GM18505 (cell line): Measurements from ENCODE around the gene FCMR.

ENCODE experiments used
- ATAC-seq: cut with Tn5 transposase; IDR thresholded peaks from one replicate; pipeline ENCODE4 v1.9.1; 2021; ENCODE audit not compliant: unreplicated experiment
- POLR2A ChIP-seq: IDR thresholded peaks from 4 replicates; pipeline ENCODE4 v1.6.1; 2011; ENCODE audit warnings: borderline replicate concordance; ENCODE audit not compliant: insufficient read depth, insufficient read length; ENCODE audit errors: extremely low read depth

The FCMR gene

DNA sequence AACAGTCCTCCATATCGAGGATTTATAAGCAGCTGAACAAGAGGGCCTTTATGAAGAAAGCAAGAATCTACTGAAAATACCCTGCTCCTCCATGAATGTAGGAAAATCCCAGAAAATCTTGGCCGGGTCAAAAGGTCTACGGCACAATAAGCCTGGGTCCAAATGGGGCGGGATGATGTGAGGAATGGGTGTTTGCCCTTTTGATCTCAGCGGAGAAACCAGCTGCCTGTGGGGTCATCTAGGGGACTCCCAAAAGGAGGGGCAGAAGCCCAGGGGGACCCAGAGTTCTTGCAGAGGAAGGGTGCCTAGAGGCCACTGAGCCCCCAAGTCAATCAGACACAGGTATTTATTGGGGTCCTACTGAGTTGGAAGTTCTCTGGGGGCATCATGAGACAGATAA, 35.9 kb upstream of the FCMR start:
- ATAC-seq: no peak

GRCh38 chr1:206955476-206956451, 34.0 kb upstream of the FCMR start:
- no peak for ATAC-seq
- no peak for TF ChIP-seq POLR2A

More for the DNA sequence above, 35.9 kb upstream of the FCMR start:
- TF ChIP-seq POLR2A: no peak

GRCh38 chr1:206954459-206955342, 33.0 kb upstream of the FCMR start:
- ATAC-seq: no peak

DNA sequence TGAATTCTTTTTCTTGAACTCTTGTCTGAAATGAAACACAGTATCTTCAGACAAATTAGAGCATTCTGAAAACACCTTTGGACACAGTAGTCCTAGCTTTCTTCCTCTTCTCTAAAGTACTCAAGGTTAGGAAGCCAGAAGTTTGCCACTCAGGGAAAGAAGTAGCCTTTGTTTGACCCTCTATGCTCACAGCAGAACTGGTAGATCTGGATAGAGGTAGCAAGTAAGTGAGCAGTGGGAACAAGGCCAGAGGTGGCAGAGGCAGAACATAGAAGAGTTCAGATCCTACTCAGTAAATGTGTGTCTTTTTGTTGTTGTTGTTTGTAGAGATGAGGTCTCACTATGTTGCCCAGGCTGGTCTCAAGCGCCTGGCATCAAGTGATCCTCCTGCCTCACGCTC, 31.9 kb upstream of the FCMR start:
- TF ChIP-seq POLR2A: no peak
- no peak for ATAC-seq

More at GRCh38 chr1:206954459-206955342, 33.0 kb upstream of the FCMR start:
- TF ChIP-seq POLR2A: no peak

- ATAC-seq: no peak
- no peak for TF ChIP-seq POLR2A
These were observed 31.4 kb upstream of the FCMR start for GRCh38 chr1:206953126-206953525.

GRCh38 chr1:206952171-206952570, 30.4 kb upstream of the FCMR start:
- no peak for ATAC-seq
- TF ChIP-seq POLR2A: no peak

DNA sequence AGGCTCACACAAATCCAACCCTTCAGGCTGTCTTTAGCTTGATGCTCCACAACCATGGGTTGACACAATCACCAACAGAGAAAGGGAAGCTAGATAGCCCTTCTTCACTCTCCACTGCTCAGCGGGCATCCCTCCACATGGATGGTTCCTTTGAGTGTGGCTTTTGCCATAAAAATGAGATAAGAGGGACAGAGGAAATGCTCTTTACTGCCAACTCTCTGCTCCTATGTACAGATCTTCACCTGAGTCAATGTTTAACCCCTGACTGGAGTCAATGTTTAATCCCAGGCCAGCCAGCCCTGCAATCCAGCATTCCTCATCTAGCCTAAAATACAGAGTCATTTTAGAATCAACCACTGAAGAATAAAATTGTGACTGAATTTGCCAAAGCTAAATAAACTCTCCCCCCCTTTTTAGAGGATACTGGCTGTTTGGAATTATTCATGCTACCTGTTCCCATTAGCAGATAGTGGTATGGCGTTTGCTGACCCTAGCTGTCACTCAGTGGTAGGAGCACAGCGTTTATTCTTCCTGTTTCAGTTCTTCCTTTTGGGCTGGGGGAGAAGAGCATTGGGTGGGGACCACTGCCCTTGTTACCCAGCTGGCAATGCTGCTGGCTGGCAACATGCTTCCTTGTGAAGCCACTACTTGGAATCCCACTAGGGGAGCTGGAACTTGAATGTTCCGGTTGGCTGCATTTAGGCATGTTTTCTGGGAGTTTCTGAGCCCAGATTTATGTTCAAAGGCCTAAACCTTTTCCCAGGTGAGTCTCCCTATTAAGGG, 29.8 kb upstream of the FCMR start:
- no peak for ATAC-seq

GRCh38 chr1:206949641-206950040, 27.9 kb upstream of the FCMR start:
- no peak for ATAC-seq
- no peak for TF ChIP-seq POLR2A

More for the DNA sequence above, 29.8 kb upstream of the FCMR start:
- no peak for TF ChIP-seq POLR2A

GRCh38 chr1:206949208-206949607, 27.5 kb upstream of the FCMR start:
- no peak for ATAC-seq
- no peak for TF ChIP-seq POLR2A

DNA sequence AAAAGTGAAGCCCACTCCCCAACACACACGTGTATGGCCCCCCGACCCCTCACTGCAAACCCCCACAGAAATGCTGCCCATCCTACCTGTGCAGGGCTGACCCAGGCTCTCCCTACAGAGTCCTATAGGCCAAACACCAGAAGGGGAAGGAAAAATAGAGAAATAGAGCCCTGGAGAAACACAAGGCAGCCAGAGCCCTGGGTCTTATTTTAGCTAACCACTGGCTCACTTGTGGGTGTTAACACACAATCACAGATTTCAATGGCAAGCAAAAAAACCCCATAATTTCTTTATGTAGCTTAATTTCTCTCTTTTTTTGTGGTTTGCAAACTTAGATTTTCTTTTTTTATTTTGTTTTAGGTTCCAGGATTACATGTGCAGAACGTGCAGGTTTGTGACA, 25.5 kb upstream of the FCMR start:
- no peak for ATAC-seq
- TF ChIP-seq POLR2A: no peak

DNA sequence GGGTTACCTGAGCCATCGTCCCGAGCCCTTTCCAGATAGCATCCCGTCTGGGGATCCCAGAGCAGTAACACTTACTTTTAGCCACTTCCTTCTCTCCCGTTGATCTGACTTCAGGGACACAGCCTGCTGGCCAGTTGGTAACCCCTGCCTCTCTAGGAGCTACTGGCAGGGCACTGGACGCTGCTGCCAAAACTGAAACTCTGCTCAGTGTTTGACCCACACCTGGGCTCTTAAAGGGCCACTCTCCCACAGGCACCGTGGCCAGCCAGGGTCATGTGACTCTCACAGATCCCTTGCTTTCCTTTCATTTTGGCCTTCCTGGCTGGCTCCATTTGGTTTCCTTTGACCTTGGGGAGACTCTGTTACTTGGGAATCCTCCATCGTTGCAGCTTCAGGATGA, 24.5 kb upstream of the FCMR start, which contains the start of gene PIGR:
TSS of gene PIGR (minus strand) at position 206 of the 400 bp plus-strand sequence. CDS start 5,935 bp downstream, outside the sequence.
- no peak for ATAC-seq

GRCh38 chr1:206945779-206946178, 24.0 kb upstream of the FCMR start:
- TF ChIP-seq POLR2A: no peak
- no peak for ATAC-seq

More for the DNA sequence above, 24.5 kb upstream of the FCMR start, which contains the start of gene PIGR:
- TF ChIP-seq POLR2A: no peak

DNA sequence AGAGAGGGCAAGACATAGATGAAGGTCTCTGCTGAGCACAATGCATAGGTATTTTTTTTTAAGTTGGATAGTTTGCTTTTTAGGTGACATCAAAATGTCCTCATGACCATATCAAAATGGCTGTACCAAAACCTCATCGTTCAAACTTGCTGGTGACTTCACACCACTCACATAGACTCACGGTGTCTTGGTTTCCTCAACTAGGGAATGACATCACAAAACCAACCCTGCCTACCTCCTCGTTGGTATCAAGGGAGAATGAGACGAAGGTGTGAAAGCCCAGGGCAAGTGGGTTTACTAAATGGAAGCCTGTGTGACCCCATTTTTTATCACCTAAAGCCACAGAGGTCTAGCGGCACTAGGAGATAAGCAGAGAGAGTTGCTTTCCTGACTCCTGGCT, 23.0 kb upstream of the FCMR start:
- no peak for ATAC-seq
- TF ChIP-seq POLR2A: no peak

GRCh38 chr1:206941766-206942418, 20.2 kb upstream of the FCMR start:
- ATAC-seq: no peak
- no peak for TF ChIP-seq POLR2A
